22Rv1 (cell line): Measurements from ENCODE around the gene MAP4K5.

ENCODE experiments used
- H3K27ac ChIP-seq: fragments of 450-650 bp; 2 replicates; pipeline ENCODE4 v1.5.1; 2017
- ZFX ChIP-seq: fragments of 450-650 bp; IDR thresholded peaks from 2 replicates; pipeline ENCODE4 v1.6.1; 2017; ENCODE audit warnings: antibody characterized with exemption, borderline replicate concordance
- TF ChIP-seq, protein P1 (sequence below): fragments of 450-650 bp; IDR thresholded peaks from 2 replicates; pipeline ENCODE4 v1.5.1; 2017; ENCODE audit warnings: mild to moderate bottlenecking

The MAP4K5 gene

DNA sequence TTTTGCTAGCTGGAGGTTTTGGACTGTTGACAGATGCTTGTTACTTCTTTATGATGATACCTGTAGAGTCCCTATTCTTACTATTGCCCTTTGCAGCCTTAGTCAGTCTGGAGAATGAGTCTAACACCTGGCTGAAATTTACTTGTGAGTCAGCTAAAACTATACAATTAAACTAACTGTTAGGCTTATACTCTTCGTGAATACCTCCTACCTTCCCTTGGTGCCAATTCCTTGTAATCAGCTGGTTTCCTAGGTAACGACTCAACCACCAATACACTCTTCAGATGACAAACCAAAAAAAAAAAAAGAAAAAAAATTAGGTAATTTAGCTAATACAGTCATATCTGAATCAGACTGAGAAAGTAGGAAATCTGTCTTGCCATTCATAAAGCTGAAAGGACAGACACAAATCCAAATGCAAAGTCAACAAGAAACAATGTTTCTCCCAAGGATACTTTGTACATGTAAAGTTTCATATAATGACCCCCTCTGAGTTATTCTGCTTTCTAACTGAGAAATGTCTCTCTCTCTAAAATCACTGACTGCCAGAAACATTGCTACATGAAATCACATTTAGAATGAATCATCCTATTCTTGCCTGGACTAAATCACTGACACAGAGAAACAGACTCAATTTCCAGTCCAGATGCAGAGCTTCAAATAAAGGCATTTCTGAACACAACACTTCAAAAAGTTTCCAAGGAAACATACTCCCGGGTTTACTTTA, 79.2 kb downstream of the MAP4K5 start:
- TF ChIP-seq, protein P1, sequence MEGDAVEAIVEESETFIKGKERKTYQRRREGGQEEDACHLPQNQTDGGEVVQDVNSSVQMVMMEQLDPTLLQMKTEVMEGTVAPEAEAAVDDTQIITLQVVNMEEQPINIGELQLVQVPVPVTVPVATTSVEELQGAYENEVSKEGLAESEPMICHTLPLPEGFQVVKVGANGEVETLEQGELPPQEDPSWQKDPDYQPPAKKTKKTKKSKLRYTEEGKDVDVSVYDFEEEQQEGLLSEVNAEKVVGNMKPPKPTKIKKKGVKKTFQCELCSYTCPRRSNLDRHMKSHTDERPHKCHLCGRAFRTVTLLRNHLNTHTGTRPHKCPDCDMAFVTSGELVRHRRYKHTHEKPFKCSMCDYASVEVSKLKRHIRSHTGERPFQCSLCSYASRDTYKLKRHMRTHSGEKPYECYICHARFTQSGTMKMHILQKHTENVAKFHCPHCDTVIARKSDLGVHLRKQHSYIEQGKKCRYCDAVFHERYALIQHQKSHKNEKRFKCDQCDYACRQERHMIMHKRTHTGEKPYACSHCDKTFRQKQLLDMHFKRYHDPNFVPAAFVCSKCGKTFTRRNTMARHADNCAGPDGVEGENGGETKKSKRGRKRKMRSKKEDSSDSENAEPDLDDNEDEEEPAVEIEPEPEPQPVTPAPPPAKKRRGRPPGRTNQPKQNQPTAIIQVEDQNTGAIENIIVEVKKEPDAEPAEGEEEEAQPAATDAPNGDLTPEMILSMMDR, result no peak
- TF ChIP-seq ZFX, result no peak
- H3K27ac ChIP-seq, result no peak overlapping the region

DNA sequence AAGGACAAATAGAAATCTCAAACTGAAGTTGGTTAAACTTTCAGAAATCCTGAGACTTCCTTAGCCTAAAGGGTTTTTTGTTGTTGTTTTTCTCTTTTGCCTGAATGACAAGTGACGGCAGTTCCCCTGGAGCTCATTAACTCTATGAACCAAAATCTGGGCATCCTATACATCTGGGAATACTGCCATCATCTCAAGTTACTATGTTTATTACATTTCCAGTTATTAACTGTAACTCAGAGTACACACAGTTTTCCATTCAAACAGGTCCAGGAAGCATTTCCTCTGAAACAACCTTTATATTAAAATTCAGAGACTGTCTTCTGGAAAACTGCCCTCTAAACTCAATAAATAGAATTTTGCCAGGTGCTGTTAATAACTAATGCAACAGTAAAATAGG, 80.1 kb downstream of the MAP4K5 start:
- no peak overlapping the region for H3K27ac ChIP-seq
- TF ChIP-seq ZFX, result no peak
- TF ChIP-seq, protein P1, result no peak

DNA sequence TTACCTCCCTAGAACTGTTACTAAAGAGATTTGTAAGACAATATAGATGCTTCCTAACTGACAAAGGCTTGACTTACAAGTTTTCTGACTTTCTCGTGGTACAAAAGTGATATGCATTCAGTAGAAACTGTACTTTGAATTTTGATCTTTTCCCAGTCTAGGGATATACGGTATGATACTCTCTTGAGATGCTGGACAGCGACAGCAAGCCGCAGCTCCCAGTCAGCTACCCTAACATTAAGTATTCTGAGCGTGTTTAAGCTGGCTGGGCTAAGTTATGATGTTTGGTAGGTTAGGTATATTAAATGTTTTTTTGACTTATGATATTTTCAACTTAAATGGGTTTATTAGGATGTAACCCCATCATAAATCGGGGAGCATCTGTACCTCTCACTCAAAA, 80.5 kb downstream of the MAP4K5 start:
- TF ChIP-seq, protein P1, result no peak
- no peak for TF ChIP-seq ZFX
- H3K27ac ChIP-seq, result no peak overlapping the region

DNA sequence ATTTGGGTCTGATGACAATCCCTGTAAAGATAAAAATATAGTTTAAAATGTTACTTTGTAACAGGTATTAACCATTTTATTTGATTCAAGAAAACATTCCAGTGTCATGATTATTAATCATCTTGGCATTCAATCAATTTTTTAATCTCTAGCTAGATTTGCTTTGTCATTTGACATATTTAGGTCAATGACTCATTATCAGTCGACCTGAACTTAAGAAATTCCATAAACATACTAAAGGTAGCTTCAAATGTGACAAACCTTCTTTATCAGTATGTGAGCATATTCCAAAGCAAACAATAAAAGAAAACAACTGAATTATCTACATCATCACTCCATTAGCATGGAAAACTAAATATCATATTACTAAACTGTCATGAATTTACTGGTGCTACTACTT, 84.9 kb downstream of the MAP4K5 start:
- TF ChIP-seq, protein P1, result no peak
- TF ChIP-seq ZFX, result no peak
- H3K27ac ChIP-seq, result peak overlapping the region; percentile 29; the same call in 1 of the 2 replicates

DNA sequence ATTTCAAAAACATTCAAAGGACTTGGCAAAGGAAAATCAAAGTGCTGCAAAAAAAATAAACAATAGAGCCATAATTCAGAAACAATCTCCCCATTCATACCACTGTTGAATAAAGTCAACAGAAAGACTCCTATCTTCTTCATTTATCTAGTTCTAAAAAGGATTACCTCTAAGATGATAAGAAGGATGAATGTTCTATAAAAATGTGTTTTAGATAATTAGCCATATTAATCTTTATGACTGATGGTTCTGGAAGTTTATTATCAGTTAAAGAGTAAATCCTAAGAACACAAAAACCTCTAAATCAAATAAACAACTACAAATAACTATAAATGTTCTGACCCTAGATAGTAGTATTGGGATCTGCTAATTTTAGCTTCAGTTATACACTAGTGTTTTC, 97.8 kb downstream of the MAP4K5 start:
- TF ChIP-seq ZFX, result no peak
- TF ChIP-seq, protein P1, result no peak
- H3K27ac ChIP-seq, result no peak overlapping the region

DNA sequence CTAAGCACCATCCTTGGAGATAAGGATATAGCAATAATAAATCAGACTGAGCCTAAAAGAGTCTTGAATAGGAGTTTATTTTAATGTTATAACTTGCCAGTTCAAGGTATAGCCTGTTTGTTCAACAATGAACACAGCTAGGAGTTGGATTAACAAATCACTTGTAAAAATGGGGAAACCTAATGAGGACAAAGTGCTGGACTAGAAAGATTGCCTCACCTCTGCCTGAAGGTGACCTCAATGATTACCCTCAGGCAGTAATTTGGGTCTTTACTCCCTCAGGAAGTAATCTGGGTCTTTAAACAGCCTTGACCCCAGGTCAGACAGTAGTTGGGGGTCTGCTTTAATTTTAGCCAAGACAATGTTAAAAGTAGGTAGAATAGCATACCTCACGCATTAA, 100.2 kb downstream of the MAP4K5 start:
- TF ChIP-seq ZFX, result no peak
- TF ChIP-seq, protein P1, result no peak
- H3K27ac ChIP-seq, result no peak overlapping the region

DNA sequence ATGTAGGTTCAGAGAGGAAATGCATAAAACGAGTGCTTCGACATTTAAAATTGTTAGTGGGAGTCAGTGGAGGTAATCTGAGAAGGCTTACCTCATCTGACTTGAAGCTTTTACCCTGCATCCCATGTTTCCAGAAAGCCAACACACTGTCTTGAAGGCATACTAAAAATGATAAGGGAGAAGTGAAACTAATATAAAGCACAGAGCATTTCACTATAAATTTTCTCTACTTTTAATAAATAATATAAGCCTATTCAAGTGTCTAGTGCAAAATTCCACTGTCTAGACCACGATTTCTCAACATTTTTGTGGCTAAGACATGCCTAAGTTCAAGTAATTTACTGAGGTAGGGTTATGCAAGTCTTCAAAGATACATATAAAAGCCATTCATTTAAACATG, 106.6 kb downstream of the MAP4K5 start:
- no peak overlapping the region for H3K27ac ChIP-seq
- TF ChIP-seq, protein P1, result no peak
- no peak for TF ChIP-seq ZFX
